Measurements from ENCODE around the gene RCAN2.

GRCh38 chr6:46290421-46291274 is 200.6 kb downstream of the RCAN2 start:
- TF ChIP-seq ELF4 (CRISPR knock-in tag; IDR thresholded peaks at IDR 0.05): no peak
- TF ChIP-seq STAT6 (CRISPR knock-in tag; IDR thresholded peaks at IDR 0.05): no peak
- no peak for TF ChIP-seq TAF1 (IDR thresholded peaks at IDR 0.05; ENCODE audit: control insufficient read depth, extremely low read depth, insufficient read depth, low read length, severe bottlenecking)
- no peak for TF ChIP-seq ZNF311 (CRISPR knock-in tag; IDR thresholded peaks at IDR 0.05)
- TF ChIP-seq E2F5 (CRISPR knock-in tag; IDR thresholded peaks at IDR 0.05): no peak
- TF ChIP-seq NBN (IDR thresholded peaks at IDR 0.05; ENCODE audit: low read depth): no peak
- TF ChIP-seq TCF7L2 (IDR thresholded peaks at IDR 0.05; ENCODE audit: low read depth, low read length): no peak

All from K562 (cell line).